H1 (cell line): ENCODE results near the gene VMP1. TPM values are rescaled to one million over a fixed set of nuclear protein-coding genes. Genes with fewer than 3 reads are reported as not detected.

Experiments used
- CTCF ChIA-PET: fragments of 300-600 bp; sonication (Branson Sonifier 250); formaldehyde crosslinking; loops from one replicate; lab custom pipeline; 2021; ENCODE audit not compliant: partially characterized antibody; lab: Charles Lee
- POLR2A ChIA-PET: fragments of 300-600 bp; sonication (Branson Sonifier 250); formaldehyde crosslinking; loops from one replicate; lab custom pipeline; 2021; ENCODE audit warnings: inconsistent platforms; ENCODE audit not compliant: partially characterized antibody; lab: Charles Lee
- DNase-seq, 2 experiments: peaks; one replicate each; pipeline versions ENCODE4 v3.0.0 to v3.0.0-alpha.2; 2010 to 2022; ENCODE audit warnings: low spot score in 2 of 2, low read depth in 1 of 2, mixed read lengths in 1 of 2
- FAIRE-seq: peaks from 2 replicates; lab custom pipeline; 2011; peaks lifted over from hg19 to GRCh38; lab: Jason Lieb, UNC
- H2AFZ ChIP-seq: 2 replicates; pipeline ENCODE4 v1.8.1; 2012; ENCODE audit warnings: low read length, inconsistent platforms
- H2AK5ac ChIP-seq: 2 replicates; pipeline ENCODE4 v1.6.1; 2013; ENCODE audit warnings: low read depth, low read length
- H2BK120ac ChIP-seq: replicated peaks from 2 replicates; pipeline ENCODE3; 2013; ENCODE audit warnings: low read depth, low read length, inconsistent platforms
- H2BK12ac ChIP-seq: 2 replicates; pipeline ENCODE4 v1.6.1; 2013; ENCODE audit warnings: low read depth, low read length
- H2BK15ac ChIP-seq: 2 replicates; pipeline ENCODE4 v1.6.1; 2013; ENCODE audit warnings: low read length
- H2BK20ac ChIP-seq: 2 replicates; pipeline ENCODE4 v1.6.1; 2013; ENCODE audit warnings: low read length
- H2BK5ac ChIP-seq: 2 replicates; pipeline ENCODE4 v1.6.1; 2013; ENCODE audit warnings: low read depth, low read length
- H3K14ac ChIP-seq: 2 replicates; pipeline ENCODE4 v1.6.1; 2013; ENCODE audit warnings: inconsistent platforms; ENCODE audit not compliant: insufficient read length
- H3K18ac ChIP-seq: 2 replicates; pipeline ENCODE4 v1.6.1; 2013; ENCODE audit warnings: low read length; ENCODE audit errors: extremely low read depth
- H3K23ac ChIP-seq: 2 replicates; pipeline ENCODE4 v1.6.1; 2013; ENCODE audit warnings: inconsistent platforms; ENCODE audit not compliant: insufficient read length
- H3K23me2 ChIP-seq: 2 replicates; pipeline ENCODE4 v1.6.1; 2013; ENCODE audit warnings: low read depth, low read length
- H3K27ac ChIP-seq: 2 replicates; pipeline ENCODE4 v1.6.1; 2011; ENCODE audit warnings: low read depth, low read length, inconsistent platforms
- H3K27me3 ChIP-seq, 4 experiments: replicated peaks in 1 of 4; 1 replicate in 1 of 4; 2 replicates in 3 of 4; pipeline versions ENCODE4 v1.6.1 to v1.8.1; 2011 to 2013; ENCODE audit warnings: low read length in 3 of 4, mild to moderate bottlenecking in 3 of 4, inconsistent platforms in 2 of 4, mixed read lengths in 2 of 4, moderate library complexity in 1 of 4; ENCODE audit not compliant: control insufficient read depth in 3 of 4, insufficient read depth in 3 of 4; ENCODE audit errors: extremely low read depth in 1 of 4
- H3K36me3 ChIP-seq, 4 experiments: 2 replicates each; pipeline versions ENCODE4 v1.6.1 to v1.8.1; 2011 to 2013; ENCODE audit warnings: mild to moderate bottlenecking in 4 of 4, low read length in 3 of 4, moderate library complexity in 2 of 4, control low read depth in 1 of 4, inconsistent platforms in 1 of 4; ENCODE audit not compliant: insufficient read depth in 4 of 4, control insufficient read depth in 2 of 4
- H3K4ac ChIP-seq: replicated peaks from 2 replicates; pipeline ENCODE3; 2013; ENCODE audit warnings: low read length, low read depth, mixed read lengths, inconsistent platforms; ENCODE audit not compliant: insufficient read length
- H3K4me1 ChIP-seq, 4 experiments: replicated peaks in 1 of 4; 1 replicate in 1 of 4; 2 replicates in 3 of 4; pipeline versions ENCODE4 v1.6.1 to v1.8.1; 2011 to 2013; ENCODE audit warnings: low read length in 3 of 4, inconsistent platforms in 2 of 4, mixed read lengths in 1 of 4; ENCODE audit not compliant: insufficient read depth in 4 of 4, control insufficient read depth in 3 of 4
- H3K4me2 ChIP-seq, 2 experiments: 2 replicates each; pipeline versions ENCODE4 v1.6.1 to v1.8.1; 2011 to 2013; ENCODE audit warnings: low read depth in 2 of 2, low read length in 2 of 2, control low read depth in 1 of 2, inconsistent platforms in 1 of 2, mild to moderate bottlenecking in 1 of 2; ENCODE audit not compliant: insufficient read depth in 1 of 2
- H3K4me3 ChIP-seq, 4 experiments: fragments of 200-600, 300-600 bp in 1 of 4; sonication (generic), shearing (Covaris generic), sonication (Bioruptor Twin) in 1 of 4; 2 replicates each; pipeline versions ENCODE4 v1.5.1 to v1.8.1; 2011 to 2016; ENCODE audit warnings: low read length in 4 of 4, low read depth in 3 of 4, control low read depth in 2 of 4, inconsistent platforms in 2 of 4, mild to moderate bottlenecking in 2 of 4, mixed read lengths in 1 of 4, moderate library complexity in 1 of 4; ENCODE audit not compliant: insufficient read depth in 2 of 4; ENCODE audit errors: extremely low read depth in 1 of 4
- H3K56ac ChIP-seq: replicated peaks from 2 replicates; pipeline ENCODE3; 2013; ENCODE audit warnings: low read depth, mild to moderate bottlenecking, mixed read lengths, low read length, inconsistent platforms; ENCODE audit not compliant: insufficient read length
- H3K79me1 ChIP-seq: 2 replicates; pipeline ENCODE4 v1.6.1; 2013; ENCODE audit warnings: low read depth, low read length, control low read depth
- H3K79me2 ChIP-seq, 2 experiments: 2 replicates each; pipeline versions ENCODE4 v1.6.1 to v1.8.1; 2012 to 2013; ENCODE audit warnings: low read length in 2 of 2, mild to moderate bottlenecking in 2 of 2, inconsistent platforms in 1 of 2; ENCODE audit not compliant: insufficient read depth in 2 of 2, control insufficient read depth in 1 of 2
- H3K9ac ChIP-seq, 4 experiments: replicated peaks in 1 of 4; 1 replicate in 1 of 4; 2 replicates in 3 of 4; pipeline versions ENCODE4 v1.6.1 to v1.8.1; 2011 to 2013; ENCODE audit warnings: low read depth in 3 of 4, low read length in 3 of 4, control low read depth in 2 of 4, mild to moderate bottlenecking in 2 of 4, moderate library complexity in 2 of 4, inconsistent platforms in 1 of 4; ENCODE audit errors: extremely low read depth in 1 of 4
- H3K9me3 ChIP-seq, 2 experiments: 2 replicates each; pipeline versions ENCODE4 v1.6.1 to v1.8.1; 2012 to 2013; ENCODE audit warnings: mild to moderate bottlenecking in 2 of 2, moderate library complexity in 2 of 2, control low read depth in 1 of 2, inconsistent platforms in 1 of 2, low read depth in 1 of 2, low read length in 1 of 2, mixed read lengths in 1 of 2; ENCODE audit not compliant: insufficient read depth in 2 of 2
- H4K20me1 ChIP-seq, 2 experiments: replicated peaks in 1 of 2; 2 replicates each; pipeline versions ENCODE3 to v1.8.1; 2011 to 2013; ENCODE audit warnings: inconsistent platforms in 2 of 2, low read length in 2 of 2, mild to moderate bottlenecking in 1 of 2; ENCODE audit not compliant: insufficient read depth in 2 of 2, control insufficient read depth in 1 of 2
- H4K5ac ChIP-seq: 2 replicates; pipeline ENCODE4 v1.6.1; 2013; ENCODE audit warnings: low read length, low read depth, mixed read lengths, inconsistent platforms; ENCODE audit not compliant: insufficient read length
- H4K8ac ChIP-seq: 2 replicates; pipeline ENCODE4 v1.8.0; 2013; ENCODE audit warnings: mild to moderate bottlenecking, moderate library complexity, low read length, inconsistent platforms; ENCODE audit not compliant: insufficient read depth; ENCODE audit errors: extremely low read depth
- H4K91ac ChIP-seq: replicated peaks from 2 replicates; pipeline ENCODE3; 2013; ENCODE audit warnings: low read length, mixed read lengths, inconsistent platforms; ENCODE audit not compliant: insufficient read length
- CHD2 ChIP-seq: IDR thresholded peaks from 2 replicates; pipeline ENCODE4 v1.6.1; 2012; ENCODE audit warnings: low read length, improper control_type of control experiment
- E2F6 ChIP-seq: IDR thresholded peaks from 2 replicates; pipeline ENCODE4 v1.6.1; 2012; ENCODE audit warnings: inconsistent platforms
- GABPA ChIP-seq: IDR thresholded peaks from 2 replicates; pipeline ENCODE4 v1.6.1; 2011; ENCODE audit warnings: mild to moderate bottlenecking, low read length, moderate library complexity, borderline replicate concordance; ENCODE audit not compliant: insufficient read depth
- HDAC2 ChIP-seq, 2 experiments: fragments of 300-600 bp in 1 of 2; sonication (generic) in 1 of 2; IDR thresholded peaks; 2 replicates each; pipeline ENCODE4 v1.6.1; 2011 to 2012; ENCODE audit warnings: low read depth in 2 of 2, low read length in 2 of 2, mild to moderate bottlenecking in 2 of 2, moderate library complexity in 2 of 2, borderline replicate concordance in 1 of 2, inconsistent platforms in 1 of 2
- HDAC6 ChIP-seq: IDR thresholded peaks from one replicate; pipeline ENCODE4 v1.7.1; 2012; ENCODE audit warnings: low read depth, mild to moderate bottlenecking, inconsistent platforms, low read length, moderate library complexity
- JUN ChIP-seq: IDR thresholded peaks from 2 replicates; pipeline ENCODE4 v1.6.1; 2011; ENCODE audit warnings: low read depth, mild to moderate bottlenecking, improper control_type of control experiment, low read length
- RFX5 ChIP-seq: IDR thresholded peaks from 2 replicates; pipeline ENCODE4 v1.6.1; 2011; ENCODE audit warnings: low read depth, low read length, improper control_type of control experiment, borderline replicate concordance
- RNF2 ChIP-seq: fragments of 200-900, 300-1000 bp; sonication (generic); IDR thresholded peaks from 2 replicates; pipeline ENCODE4 v1.7.1; 2016; ENCODE audit warnings: borderline replicate concordance, low read depth, mild to moderate bottlenecking, antibody characterized with exemption, low read length; ENCODE audit not compliant: poor library complexity, severe bottlenecking; ENCODE audit errors: missing control alignments
- SIN3A ChIP-seq, 2 experiments: IDR thresholded peaks in 1 of 2; conservative IDR thresholded peaks in 1 of 2; 2 replicates each; pipeline ENCODE4 v1.6.1; 2011 to 2012; ENCODE audit warnings: low read length in 2 of 2, improper control_type of control experiment in 1 of 2, low read depth in 1 of 2, mild to moderate bottlenecking in 1 of 2
- SP4 ChIP-seq: IDR thresholded peaks from 2 replicates; pipeline ENCODE4 v1.6.1; 2012; ENCODE audit warnings: low read length, inconsistent platforms
- TBP ChIP-seq: IDR thresholded peaks from 2 replicates; pipeline ENCODE4 v1.6.1; 2011; ENCODE audit warnings: low read depth, low read length, improper control_type of control experiment
- WGBS, 2 experiments: shearing (Covaris generic) in 1 of 2; methylation state at CpG; one replicate each; pipeline versions ENCODE4 v1.1.6 to v1.1.7; 2013 to 2015; ENCODE audit warnings: low lambda C conversion rate in 2 of 2, mixed read lengths in 2 of 2, inconsistent platforms in 1 of 2, low coverage in 1 of 2, missing lambda C conversion rate in 1 of 2; ENCODE audit not compliant: insufficient replicate concordance in 2 of 2, insufficient coverage in 1 of 2, insufficient read length in 1 of 2; ENCODE audit errors: extremely low coverage in 1 of 2, missing lambda C conversion rate in 1 of 2; 5-methylcytosine and 5-hydroxymethylcytosine counted together
- polyA plus RNA-seq, 7 experiments: library from polyadenylated mRNA; depleted of rRNA in 3 of 7; stranded (reverse) in 5 of 7; unstranded in 2 of 7; fragments of >200 nt in 5 of 7; fragments of 200-250 nt in 2 of 7; gene quantifications; 1 replicate in 5 of 7; 2 replicates in 1 of 7; 4 replicates in 1 of 7; pipeline versions ENCODE4 v1.2.1 to v1.2.3, GENCODE V29; 2011 to 2013; ENCODE audit warnings: missing spikeins in 2 of 7, mixed read lengths in 2 of 7
- total RNA-seq: library from RNA; stranded (reverse); fragmentation: NEBNext Ultra II Directional; extraction: Animal tissue kit (Norgen Biotek cat#: 25700); gene quantifications from 2 replicates; pipeline ENCODE4 v1.2.1, GENCODE V29; 2021

VMP1 gene
- total and polyA plus RNA-seq, 2 of the 8 experiments (the other 6 are each of a cell fraction or from before 2014, with no cell fraction given) = 45.0 to 92.7 TPM

- DNase-seq = no peak
- CTCF ChIA-PET = no interaction called here
Measured at GRCh38 chr17:59810894-59811153, 103.4 kb downstream of the VMP1 start.

More at GRCh38 chr17:59810894-59811153, 103.4 kb downstream of the VMP1 start:
- Histone ChIP-seq H2BK120ac (no peak overlapping the region), H3K9ac (no peak overlapping the region), H2BK20ac (no peak overlapping the region), H3K4me3 (no peak overlapping the region), H2AFZ (no peak overlapping the region), H3K56ac (no peak overlapping the region), H3K4ac (no peak overlapping the region), H3K23me2 (no peaks in the 10 kb centered on the region), H3K23ac (no peak overlapping the region), H3K27me3 (no peaks in the 10 kb centered on the region), H4K8ac (no peak overlapping the region), H3K14ac (no peak overlapping the region), H3K4me2 (no peak overlapping the region), H3K4me1 (no peaks in the 10 kb centered on the region), H3K27ac (no peak overlapping the region), H4K20me1 (no peaks in the 10 kb centered on the region), H2BK5ac (no peak overlapping the region), H3K79me1 (no peaks in the 10 kb centered on the region), H2BK15ac (no peak overlapping the region), H2BK12ac (no peak overlapping the region), H2AK5ac (no peak overlapping the region), H3K9me3 (no peaks in the 10 kb centered on the region), H4K5ac (no peak overlapping the region), H4K91ac (no peak overlapping the region), H3K36me3 (peaks cover 0 to 6% (median 0%) of the 10 kb centered on the region in 4 experiments; a peak in 1 of 8 replicates), H3K79me2 (no peaks in the 10 kb centered on the region), H3K18ac (no peak overlapping the region)
- 90% methylated on average over 1 of the region's 1 CpG; no CpG with 5 or more reads in 1 of the 2 experiments for WGBS, 2 experiments
- POLR2A ChIA-PET = no interaction called here
- FAIRE-seq = no peak
- TF ChIP-seq HDAC6 = no peak
- TF ChIP-seq SIN3A (conservative IDR thresholded peaks at IDR 0.05 in 1 of 2, IDR thresholded peaks at IDR 0.05 in 1 of 2; ENCODE audit: low read depth in 1 of 2, low read length in 2 of 2) = no peak
- TF ChIP-seq RFX5 = no peak
- TF ChIP-seq CHD2 = no peak
- no peak for TF ChIP-seq GABPA
- TF ChIP-seq TBP = no peak
- no peak for TF ChIP-seq E2F6
- TF ChIP-seq RNF2 = no peak
- TF ChIP-seq JUN = no peak
- no peak for TF ChIP-seq HDAC2 (IDR thresholded peaks at IDR 0.05; ENCODE audit: borderline replicate concordance in 1 of 2, low read depth in 2 of 2, low read length in 2 of 2)
- TF ChIP-seq SP4 = no peak
